ENCODE measurements around the gene RNF175. TPM values are rescaled to one million over a fixed set of nuclear protein-coding genes. Genes with fewer than 3 reads are reported as not detected.

The RNF175 gene
- polyA plus RNA-seq, 1 donor from 2014 or later, result 30.1 TPM

DNA sequence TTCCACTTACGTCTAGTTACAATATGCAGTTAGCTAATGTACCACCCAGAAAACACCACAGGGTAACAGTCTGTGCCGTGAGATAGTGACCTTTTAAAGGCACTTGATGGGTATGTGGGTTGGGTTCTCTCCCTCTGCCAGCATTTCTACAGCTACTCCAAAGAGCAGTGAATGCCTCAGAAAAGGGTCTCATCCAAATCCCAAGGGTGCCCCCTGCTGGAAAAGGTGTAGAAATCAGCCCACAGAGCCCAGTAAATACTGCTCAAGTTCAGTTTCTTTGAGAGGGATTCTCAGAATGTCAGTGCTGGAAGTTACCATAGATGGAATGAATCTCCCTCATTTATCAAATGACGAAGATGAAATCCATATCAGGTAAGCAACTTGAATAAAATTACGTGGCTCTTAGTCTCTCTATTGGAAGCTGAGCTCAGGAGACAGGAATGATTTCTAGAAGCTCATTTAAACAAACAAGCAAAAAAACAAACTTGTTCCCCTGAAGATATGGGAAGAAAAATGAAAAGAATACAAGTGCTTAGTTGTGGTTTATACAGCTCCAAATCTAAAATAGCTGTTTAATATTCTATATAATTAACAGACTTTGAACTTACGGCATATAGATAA is 9.5 kb downstream of the RNF175 start:
- H3K4me2 ChIP-seq (ENCODE audit: low read length), result no peak overlapping the region
- no peaks in the 10 kb centered on the region for H3K9me3 ChIP-seq (ENCODE audit: low read length)
- no peak overlapping the region for H3K27ac ChIP-seq (ENCODE audit: low read length)
- H3K9ac ChIP-seq (ENCODE audit: low read length), result no peak overlapping the region
- H3K27me3 ChIP-seq (ENCODE audit: insufficient read depth, low read depth, low read length), result no peaks in the 10 kb centered on the region
- TF ChIP-seq POLR2AphosphoS5 (IDR thresholded peaks at IDR 0.05), result no peak
- TF ChIP-seq, protein P1, sequence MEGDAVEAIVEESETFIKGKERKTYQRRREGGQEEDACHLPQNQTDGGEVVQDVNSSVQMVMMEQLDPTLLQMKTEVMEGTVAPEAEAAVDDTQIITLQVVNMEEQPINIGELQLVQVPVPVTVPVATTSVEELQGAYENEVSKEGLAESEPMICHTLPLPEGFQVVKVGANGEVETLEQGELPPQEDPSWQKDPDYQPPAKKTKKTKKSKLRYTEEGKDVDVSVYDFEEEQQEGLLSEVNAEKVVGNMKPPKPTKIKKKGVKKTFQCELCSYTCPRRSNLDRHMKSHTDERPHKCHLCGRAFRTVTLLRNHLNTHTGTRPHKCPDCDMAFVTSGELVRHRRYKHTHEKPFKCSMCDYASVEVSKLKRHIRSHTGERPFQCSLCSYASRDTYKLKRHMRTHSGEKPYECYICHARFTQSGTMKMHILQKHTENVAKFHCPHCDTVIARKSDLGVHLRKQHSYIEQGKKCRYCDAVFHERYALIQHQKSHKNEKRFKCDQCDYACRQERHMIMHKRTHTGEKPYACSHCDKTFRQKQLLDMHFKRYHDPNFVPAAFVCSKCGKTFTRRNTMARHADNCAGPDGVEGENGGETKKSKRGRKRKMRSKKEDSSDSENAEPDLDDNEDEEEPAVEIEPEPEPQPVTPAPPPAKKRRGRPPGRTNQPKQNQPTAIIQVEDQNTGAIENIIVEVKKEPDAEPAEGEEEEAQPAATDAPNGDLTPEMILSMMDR (IDR thresholded peaks at IDR 0.05; ENCODE audit: poor library complexity, severe bottlenecking), result peak; percentile 63
- TF ChIP-seq RAD21 (conservative IDR thresholded peaks at IDR 0.05), result peak; percentile 66
- TF ChIP-seq SMC3 (conservative IDR thresholded peaks at IDR 0.05; ENCODE audit: poor library complexity), result peak; percentile 56
- no peak for TF ChIP-seq MXI1 (conservative IDR thresholded peaks at IDR 0.05; ENCODE audit: poor library complexity, severe bottlenecking)
- no peaks in the 10 kb centered on the region for H4K20me1 ChIP-seq (ENCODE audit: insufficient read depth)
- H3K36me3 ChIP-seq (ENCODE audit: insufficient read depth, low read length), result no peaks in the 10 kb centered on the region
- H2AFZ ChIP-seq (ENCODE audit: low read depth, low read length), result no peak overlapping the region
- H3F3A ChIP-seq (ENCODE audit: insufficient read depth, low read length, poor library complexity, severe bottlenecking), result no peaks in the 10 kb centered on the region
- no peaks in the 10 kb centered on the region for H3K79me2 ChIP-seq (replicated peaks; ENCODE audit: insufficient read depth, low read length)
- no peak overlapping the region for H3K4me3 ChIP-seq (ENCODE audit: low read length)
- H3K9me2 ChIP-seq (ENCODE audit: insufficient read depth, low read length), result no peaks in the 10 kb centered on the region

DNA sequence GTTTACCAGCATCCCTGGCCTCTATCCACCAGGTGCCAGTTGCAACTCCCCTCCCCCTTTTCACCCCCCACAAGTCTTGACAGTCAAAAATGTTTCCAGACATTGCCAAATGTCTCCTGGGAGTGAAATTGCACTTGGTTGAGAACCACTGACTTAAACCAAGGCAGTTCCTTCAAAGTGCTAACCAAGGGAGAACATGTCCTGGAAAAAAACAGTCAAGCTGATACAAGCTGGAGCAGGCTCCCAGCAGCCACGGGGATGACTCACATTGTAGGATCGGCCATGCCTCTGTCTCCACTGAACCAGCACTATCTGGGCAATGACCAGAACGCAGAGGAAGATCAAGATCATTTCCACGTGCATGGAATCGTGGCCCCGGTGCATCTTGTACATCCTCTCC is 11.4 kb downstream of the RNF175 start:
- H3K4me2 ChIP-seq (ENCODE audit: low read length), result no peak overlapping the region

More for the DNA sequence above, 11.4 kb downstream of the RNF175 start:
- H3K9ac ChIP-seq (ENCODE audit: low read length), result no peak overlapping the region
- H3K27me3 ChIP-seq (ENCODE audit: insufficient read depth, low read depth, low read length), result no peaks in the 10 kb centered on the region
- no peaks in the 10 kb centered on the region for H3F3A ChIP-seq (ENCODE audit: insufficient read depth, low read length, poor library complexity, severe bottlenecking)
- H2AFZ ChIP-seq (ENCODE audit: low read depth, low read length), result no peak overlapping the region
- H3K9me3 ChIP-seq (ENCODE audit: low read length), result no peaks in the 10 kb centered on the region
- no peaks in the 10 kb centered on the region for H3K79me2 ChIP-seq (replicated peaks; ENCODE audit: insufficient read depth, low read length)
- H4K20me1 ChIP-seq (ENCODE audit: insufficient read depth), result no peaks in the 10 kb centered on the region
- no peaks in the 10 kb centered on the region for H3K9me2 ChIP-seq (ENCODE audit: insufficient read depth, low read length)
- no peak overlapping the region for H3K27ac ChIP-seq (ENCODE audit: low read length)
- H3K4me3 ChIP-seq (ENCODE audit: low read length), result no peak overlapping the region
- TF ChIP-seq MXI1 (conservative IDR thresholded peaks at IDR 0.05; ENCODE audit: poor library complexity, severe bottlenecking) (no peak), POLR2AphosphoS5 (IDR thresholded peaks at IDR 0.05) (no peak), SMC3 (conservative IDR thresholded peaks at IDR 0.05; ENCODE audit: poor library complexity) (no peak), EP300 (conservative IDR thresholded peaks at IDR 0.05; ENCODE audit: poor library complexity, severe bottlenecking) (no peak), RAD21 (conservative IDR thresholded peaks at IDR 0.05) (no peak), TAF1 (IDR thresholded peaks at IDR 0.05; ENCODE audit: low read depth) (no peak), EZH2 (IDR thresholded peaks at IDR 0.05; ENCODE audit: borderline replicate concordance, insufficient read depth, low read length, poor library complexity, severe bottlenecking) (no peak)
- TF ChIP-seq, protein P1 (IDR thresholded peaks at IDR 0.05; ENCODE audit: poor library complexity, severe bottlenecking), result no peak
- TF ChIP-seq, protein P2, sequence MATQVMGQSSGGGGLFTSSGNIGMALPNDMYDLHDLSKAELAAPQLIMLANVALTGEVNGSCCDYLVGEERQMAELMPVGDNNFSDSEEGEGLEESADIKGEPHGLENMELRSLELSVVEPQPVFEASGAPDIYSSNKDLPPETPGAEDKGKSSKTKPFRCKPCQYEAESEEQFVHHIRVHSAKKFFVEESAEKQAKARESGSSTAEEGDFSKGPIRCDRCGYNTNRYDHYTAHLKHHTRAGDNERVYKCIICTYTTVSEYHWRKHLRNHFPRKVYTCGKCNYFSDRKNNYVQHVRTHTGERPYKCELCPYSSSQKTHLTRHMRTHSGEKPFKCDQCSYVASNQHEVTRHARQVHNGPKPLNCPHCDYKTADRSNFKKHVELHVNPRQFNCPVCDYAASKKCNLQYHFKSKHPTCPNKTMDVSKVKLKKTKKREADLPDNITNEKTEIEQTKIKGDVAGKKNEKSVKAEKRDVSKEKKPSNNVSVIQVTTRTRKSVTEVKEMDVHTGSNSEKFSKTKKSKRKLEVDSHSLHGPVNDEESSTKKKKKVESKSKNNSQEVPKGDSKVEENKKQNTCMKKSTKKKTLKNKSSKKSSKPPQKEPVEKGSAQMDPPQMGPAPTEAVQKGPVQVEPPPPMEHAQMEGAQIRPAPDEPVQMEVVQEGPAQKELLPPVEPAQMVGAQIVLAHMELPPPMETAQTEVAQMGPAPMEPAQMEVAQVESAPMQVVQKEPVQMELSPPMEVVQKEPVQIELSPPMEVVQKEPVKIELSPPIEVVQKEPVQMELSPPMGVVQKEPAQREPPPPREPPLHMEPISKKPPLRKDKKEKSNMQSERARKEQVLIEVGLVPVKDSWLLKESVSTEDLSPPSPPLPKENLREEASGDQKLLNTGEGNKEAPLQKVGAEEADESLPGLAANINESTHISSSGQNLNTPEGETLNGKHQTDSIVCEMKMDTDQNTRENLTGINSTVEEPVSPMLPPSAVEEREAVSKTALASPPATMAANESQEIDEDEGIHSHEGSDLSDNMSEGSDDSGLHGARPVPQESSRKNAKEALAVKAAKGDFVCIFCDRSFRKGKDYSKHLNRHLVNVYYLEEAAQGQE (IDR thresholded peaks at IDR 0.05; ENCODE audit: borderline replicate concordance), result no peak
- H3K36me3 ChIP-seq (ENCODE audit: insufficient read depth, low read length), result no peaks in the 10 kb centered on the region

Measured in neural cell (in vitro differentiated cells).